ENCODE measurements around the gene KRT2. TPM values are rescaled to one million over a fixed set of nuclear protein-coding genes. Genes with fewer than 3 reads are reported as not detected.
A peak's percentile ranks its signal among the peaks of the same experiment; 100 is the strongest.

Gene KRT2
- total and polyA plus RNA-seq, 3 experiments from 2014 or later: 0.16 TPM; not detected in 2

GRCh38 chr12:52683575-52684300, 31.7 kb upstream of the KRT2 start:
- Mint-ChIP-seq H3K36me3 (no peaks in the 10 kb centered on the region), H3K4me1 (peaks cover 16 to 31% (median 25%) of the 10 kb centered on the region in 3 donors), H3K9me3 (no peaks in the 10 kb centered on the region), H3K4me3 (no peak overlapping the region), H3K27me3 (peaks cover 2 to 30% of the 10 kb centered on the region in 2 donors), H3K27ac (peak overlapping the region in 2 of 8 donors; percentile 8 to 52)
- no peaks in the 10 kb centered on the region for H3K36me3 ChIP-seq (ENCODE audit: insufficient read depth, low read length)
- no peaks in the 10 kb centered on the region for H3K9me3 ChIP-seq (ENCODE audit: low read length)
- H3K27ac ChIP-seq (ENCODE audit: low read depth, low read length): no peak overlapping the region
- CTCF ChIA-PET: no interaction called here
- POLR2A ChIA-PET: no interaction called here
- DNase-seq: no peak
- H3K4me1 ChIP-seq (ENCODE audit: insufficient read depth, low read length): peaks cover 22% of the 10 kb centered on the region
- no peaks in the 10 kb centered on the region for H3K27me3 ChIP-seq (ENCODE audit: insufficient read depth, low read length, poor library complexity, severe bottlenecking)
- H3K4me3 ChIP-seq (ENCODE audit: low read length): no peak overlapping the region

GRCh38 chr12:52682938-52683574, 31.0 kb upstream of the KRT2 start:
- peaks cover 22% of the 10 kb centered on the region for H3K4me1 ChIP-seq (ENCODE audit: insufficient read depth, low read length)
- CTCF ChIA-PET: no interaction called here
- Mint-ChIP-seq H3K4me1 (peaks cover 16 to 28% (median 24%) of the 10 kb centered on the region in 3 donors), H3K27me3 (peaks cover 2 to 27% of the 10 kb centered on the region in 2 donors), H3K4me3 (no peak overlapping the region), H3K9me3 (no peaks in the 10 kb centered on the region), H3K27ac (peak overlapping the region in 2 of 8 donors; percentile 66 to 69), H3K36me3 (no peaks in the 10 kb centered on the region)
- H3K9me3 ChIP-seq (ENCODE audit: low read length): no peaks in the 10 kb centered on the region
- H3K27ac ChIP-seq (ENCODE audit: low read depth, low read length): no peak overlapping the region
- no peaks in the 10 kb centered on the region for H3K36me3 ChIP-seq (ENCODE audit: insufficient read depth, low read length)
- H3K4me3 ChIP-seq (ENCODE audit: low read length): no peak overlapping the region
- no peak for DNase-seq
- H3K27me3 ChIP-seq (ENCODE audit: insufficient read depth, low read length, poor library complexity, severe bottlenecking): no peaks in the 10 kb centered on the region
- POLR2A ChIA-PET: no interaction called here

GRCh38 chr12:52682381-52682660, 30.3 kb upstream of the KRT2 start:
- Mint-ChIP-seq H3K4me1 (peaks cover 16 to 21% (median 18%) of the 10 kb centered on the region in 3 donors), H3K27me3 (peaks cover 2 to 27% of the 10 kb centered on the region in 2 donors), H3K4me3 (no peak overlapping the region), H3K36me3 (no peaks in the 10 kb centered on the region), H3K9me3 (no peaks in the 10 kb centered on the region), H3K27ac (peak overlapping the region in 1 of 8 donors; percentile 84)
- POLR2A ChIA-PET: no interaction called here
- H3K27ac ChIP-seq (ENCODE audit: low read depth, low read length): no peak overlapping the region
- H3K9me3 ChIP-seq (ENCODE audit: low read length): no peaks in the 10 kb centered on the region
- H3K4me1 ChIP-seq (ENCODE audit: insufficient read depth, low read length): peaks cover 22% of the 10 kb centered on the region
- CTCF ChIA-PET: no interaction called here
- no peaks in the 10 kb centered on the region for H3K36me3 ChIP-seq (ENCODE audit: insufficient read depth, low read length)
- no peak for DNase-seq
- H3K27me3 ChIP-seq (ENCODE audit: insufficient read depth, low read length, poor library complexity, severe bottlenecking): no peaks in the 10 kb centered on the region
- no peak overlapping the region for H3K4me3 ChIP-seq (ENCODE audit: low read length)

- H3K27ac ChIP-seq (ENCODE audit: low read depth, low read length): no peak overlapping the region
- H3K27me3 ChIP-seq (ENCODE audit: insufficient read depth, low read length, poor library complexity, severe bottlenecking): no peaks in the 10 kb centered on the region
- no peak overlapping the region for H3K4me3 ChIP-seq (ENCODE audit: low read length)
- peak overlapping the region in 2 of 7 donors; percentile 6 to 9 for H3K4me3 Mint-ChIP-seq
- no peaks in the 10 kb centered on the region for H3K9me3 ChIP-seq (ENCODE audit: low read length)
- peaks cover 22% of the 10 kb centered on the region for H3K4me1 ChIP-seq (ENCODE audit: insufficient read depth, low read length)
- H3K9me3 Mint-ChIP-seq: no peaks in the 10 kb centered on the region
- no peaks in the 10 kb centered on the region for H3K36me3 ChIP-seq (ENCODE audit: insufficient read depth, low read length)
- POLR2A ChIA-PET: no interaction called here
- peak; percentile 11 to 59 (median 36) for DNase-seq
- H3K27ac Mint-ChIP-seq: peak overlapping the region in 5 of 8 donors; percentile 20 to 84 (median 55)
- no peaks in the 10 kb centered on the region for H3K36me3 Mint-ChIP-seq
- CTCF ChIA-PET: interaction anchor here (1.5 to 1.9 kb wide), 2 partner anchors 10 to 99 kb away, joined by 6 to 7 read pairs; no protein-coding TSS in a partner anchor
- H3K27me3 Mint-ChIP-seq: peaks cover 5 to 32% of the 10 kb centered on the region in 2 donors
- peaks cover 16 to 17% (median 16%) of the 10 kb centered on the region in 3 donors for H3K4me1 Mint-ChIP-seq
Observed at GRCh38 chr12:52681526-52682380, 29.7 kb upstream of the KRT2 start.

GRCh38 chr12:52680363-52680762, 28.4 kb upstream of the KRT2 start, which contains the start of gene KRT1:
TSS of gene KRT1 (minus strand) at chr12:52680407. CDS start at chr12:52680348, 59 bp downstream.
- POLR2A ChIA-PET: no interaction called here
- peaks cover 10 to 38% of the 10 kb centered on the region in 2 donors for H3K27me3 Mint-ChIP-seq

GRCh38 chr12:52679875-52680274, 27.9 kb upstream of the KRT2 start:
- POLR2A ChIA-PET: no interaction called here
- Histone ChIP-seq H3K4me3 (ENCODE audit: low read length) (no peak overlapping the region), H3K36me3 (ENCODE audit: insufficient read depth, low read length) (no peaks in the 10 kb centered on the region), H3K9me3 (ENCODE audit: low read length) (no peaks in the 10 kb centered on the region), H3K4me1 (ENCODE audit: insufficient read depth, low read length) (peaks cover 22% of the 10 kb centered on the region), H3K27me3 (ENCODE audit: insufficient read depth, low read length, poor library complexity, severe bottlenecking) (no peaks in the 10 kb centered on the region), H3K27ac (ENCODE audit: low read depth, low read length) (no peak overlapping the region)
- no peak for DNase-seq
- H3K27ac Mint-ChIP-seq: no peak overlapping the region
- CTCF ChIA-PET: interaction anchor here (1.5 kb wide), 1 partner anchor 12 kb away, joined by 7 read pairs; no protein-coding TSS in a partner anchor
- peaks cover 10 to 36% of the 10 kb centered on the region in 2 donors for H3K27me3 Mint-ChIP-seq
- no peak overlapping the region for H3K4me3 Mint-ChIP-seq
- no peaks in the 10 kb centered on the region for H3K9me3 Mint-ChIP-seq
- no peaks in the 10 kb centered on the region for H3K36me3 Mint-ChIP-seq
- H3K4me1 Mint-ChIP-seq: peaks cover 16 to 17% (median 16%) of the 10 kb centered on the region in 3 donors

More at GRCh38 chr12:52680363-52680762, 28.4 kb upstream of the KRT2 start, which contains the start of gene KRT1:
- peaks cover 22% of the 10 kb centered on the region for H3K4me1 ChIP-seq (ENCODE audit: insufficient read depth, low read length)
- peak within 1 kb of the TSS in 5 of 8 donors; percentile 1 to 84 (median 22) for H3K27ac Mint-ChIP-seq
- CTCF ChIA-PET: interaction anchor here (1.5 to 1.9 kb wide), 2 partner anchors 12 to 98 kb away, joined by 6 to 7 read pairs; no protein-coding TSS in a partner anchor
- no peaks in the 10 kb centered on the region for H3K27me3 ChIP-seq (ENCODE audit: insufficient read depth, low read length, poor library complexity, severe bottlenecking)
- peak within 1 kb of the TSS in 1 of 7 donors; percentile 9 for H3K4me3 Mint-ChIP-seq
- H3K4me1 Mint-ChIP-seq: peaks cover 16 to 17% (median 16%) of the 10 kb centered on the region in 3 donors
- H3K36me3 ChIP-seq (ENCODE audit: insufficient read depth, low read length): no peaks in the 10 kb centered on the region
- no peaks in the 10 kb centered on the region for H3K36me3 Mint-ChIP-seq
- no peaks in the 10 kb centered on the region for H3K9me3 ChIP-seq (ENCODE audit: low read length)
- H3K9me3 Mint-ChIP-seq: no peaks in the 10 kb centered on the region
- DNase-seq: no peak
- no peak within 1 kb of the TSS for H3K4me3 ChIP-seq (ENCODE audit: low read length)
- no peak within 1 kb of the TSS for H3K27ac ChIP-seq (ENCODE audit: low read depth, low read length)

GRCh38 chr12:52677671-52678070, 25.7 kb upstream of the KRT2 start:
- H3K9me3 Mint-ChIP-seq: no peaks in the 10 kb centered on the region
- H3K27me3 ChIP-seq (ENCODE audit: insufficient read depth, low read length, poor library complexity, severe bottlenecking): no peaks in the 10 kb centered on the region
- POLR2A ChIA-PET: no interaction called here
- H3K27ac ChIP-seq (ENCODE audit: low read depth, low read length): no peak overlapping the region
- H3K4me3 ChIP-seq (ENCODE audit: low read length): no peak overlapping the region
- DNase-seq: no peak
- H3K27ac Mint-ChIP-seq: peak overlapping the region in 1 of 8 donors; percentile 15
- CTCF ChIA-PET: no interaction called here
- H3K9me3 ChIP-seq (ENCODE audit: low read length): no peaks in the 10 kb centered on the region
- H3K4me3 Mint-ChIP-seq: no peak overlapping the region
- peaks cover 16 to 17% (median 16%) of the 10 kb centered on the region in 3 donors for H3K4me1 Mint-ChIP-seq
- H3K36me3 Mint-ChIP-seq: no peaks in the 10 kb centered on the region
- peaks cover 22% of the 10 kb centered on the region for H3K4me1 ChIP-seq (ENCODE audit: insufficient read depth, low read length)
- no peaks in the 10 kb centered on the region for H3K36me3 ChIP-seq (ENCODE audit: insufficient read depth, low read length)
- peaks cover 10 to 35% of the 10 kb centered on the region in 2 donors for H3K27me3 Mint-ChIP-seq
